H1 (cell line): Measurements from ENCODE around the gene CNRIP1. TPM values are rescaled to one million over a fixed set of nuclear protein-coding genes. Genes with fewer than 3 reads are reported as not detected.

Experiments
- CTCF ChIA-PET: fragments of 300-600 bp; sonication (Branson Sonifier 250); formaldehyde crosslinking; loops from one replicate; lab custom pipeline; 2021; ENCODE audit not compliant: partially characterized antibody; lab: Charles Lee
- POLR2A ChIA-PET: fragments of 300-600 bp; sonication (Branson Sonifier 250); formaldehyde crosslinking; loops from one replicate; lab custom pipeline; 2021; ENCODE audit warnings: inconsistent platforms; ENCODE audit not compliant: partially characterized antibody; lab: Charles Lee
- DNase-seq, 2 experiments: peaks; one replicate each; pipeline versions ENCODE4 v3.0.0 to v3.0.0-alpha.2; 2010 to 2022; ENCODE audit warnings: low spot score in 2 of 2, low read depth in 1 of 2, mixed read lengths in 1 of 2
- FAIRE-seq: peaks from 2 replicates; lab custom pipeline; 2011; peaks lifted over from hg19 to GRCh38; lab: Jason Lieb, UNC
- H2AFZ ChIP-seq: 2 replicates; pipeline ENCODE4 v1.8.1; 2012; ENCODE audit warnings: low read length, inconsistent platforms
- H2AK5ac ChIP-seq: 2 replicates; pipeline ENCODE4 v1.6.1; 2013; ENCODE audit warnings: low read depth, low read length
- H2BK120ac ChIP-seq: replicated peaks from 2 replicates; pipeline ENCODE3; 2013; ENCODE audit warnings: low read depth, low read length, inconsistent platforms
- H2BK12ac ChIP-seq: 2 replicates; pipeline ENCODE4 v1.6.1; 2013; ENCODE audit warnings: low read depth, low read length
- H2BK15ac ChIP-seq: 2 replicates; pipeline ENCODE4 v1.6.1; 2013; ENCODE audit warnings: low read length
- H2BK20ac ChIP-seq: 2 replicates; pipeline ENCODE4 v1.6.1; 2013; ENCODE audit warnings: low read length
- H2BK5ac ChIP-seq: 2 replicates; pipeline ENCODE4 v1.6.1; 2013; ENCODE audit warnings: low read depth, low read length
- H3K14ac ChIP-seq: 2 replicates; pipeline ENCODE4 v1.6.1; 2013; ENCODE audit warnings: inconsistent platforms; ENCODE audit not compliant: insufficient read length
- H3K18ac ChIP-seq: 2 replicates; pipeline ENCODE4 v1.6.1; 2013; ENCODE audit warnings: low read length; ENCODE audit errors: extremely low read depth
- H3K23ac ChIP-seq: 2 replicates; pipeline ENCODE4 v1.6.1; 2013; ENCODE audit warnings: inconsistent platforms; ENCODE audit not compliant: insufficient read length
- H3K23me2 ChIP-seq: 2 replicates; pipeline ENCODE4 v1.6.1; 2013; ENCODE audit warnings: low read depth, low read length
- H3K27ac ChIP-seq: 2 replicates; pipeline ENCODE4 v1.6.1; 2011; ENCODE audit warnings: low read depth, low read length, inconsistent platforms
- H3K27me3 ChIP-seq, 4 experiments: replicated peaks in 1 of 4; 1 replicate in 1 of 4; 2 replicates in 3 of 4; pipeline versions ENCODE4 v1.6.1 to v1.8.1; 2011 to 2013; ENCODE audit warnings: low read length in 3 of 4, mild to moderate bottlenecking in 3 of 4, inconsistent platforms in 2 of 4, mixed read lengths in 2 of 4, moderate library complexity in 1 of 4; ENCODE audit not compliant: control insufficient read depth in 3 of 4, insufficient read depth in 3 of 4; ENCODE audit errors: extremely low read depth in 1 of 4
- H3K36me3 ChIP-seq, 4 experiments: 2 replicates each; pipeline versions ENCODE4 v1.6.1 to v1.8.1; 2011 to 2013; ENCODE audit warnings: mild to moderate bottlenecking in 4 of 4, low read length in 3 of 4, moderate library complexity in 2 of 4, control low read depth in 1 of 4, inconsistent platforms in 1 of 4; ENCODE audit not compliant: insufficient read depth in 4 of 4, control insufficient read depth in 2 of 4
- H3K4ac ChIP-seq: replicated peaks from 2 replicates; pipeline ENCODE3; 2013; ENCODE audit warnings: low read length, low read depth, mixed read lengths, inconsistent platforms; ENCODE audit not compliant: insufficient read length
- H3K4me1 ChIP-seq, 4 experiments: replicated peaks in 1 of 4; 1 replicate in 1 of 4; 2 replicates in 3 of 4; pipeline versions ENCODE4 v1.6.1 to v1.8.1; 2011 to 2013; ENCODE audit warnings: low read length in 3 of 4, inconsistent platforms in 2 of 4, mixed read lengths in 1 of 4; ENCODE audit not compliant: insufficient read depth in 4 of 4, control insufficient read depth in 3 of 4
- H3K4me2 ChIP-seq, 2 experiments: 2 replicates each; pipeline versions ENCODE4 v1.6.1 to v1.8.1; 2011 to 2013; ENCODE audit warnings: low read depth in 2 of 2, low read length in 2 of 2, control low read depth in 1 of 2, inconsistent platforms in 1 of 2, mild to moderate bottlenecking in 1 of 2; ENCODE audit not compliant: insufficient read depth in 1 of 2
- H3K4me3 ChIP-seq, 4 experiments: fragments of 200-600, 300-600 bp in 1 of 4; sonication (generic), shearing (Covaris generic), sonication (Bioruptor Twin) in 1 of 4; 2 replicates each; pipeline versions ENCODE4 v1.5.1 to v1.8.1; 2011 to 2016; ENCODE audit warnings: low read length in 4 of 4, low read depth in 3 of 4, control low read depth in 2 of 4, inconsistent platforms in 2 of 4, mild to moderate bottlenecking in 2 of 4, mixed read lengths in 1 of 4, moderate library complexity in 1 of 4; ENCODE audit not compliant: insufficient read depth in 2 of 4; ENCODE audit errors: extremely low read depth in 1 of 4
- H3K56ac ChIP-seq: replicated peaks from 2 replicates; pipeline ENCODE3; 2013; ENCODE audit warnings: low read depth, mild to moderate bottlenecking, mixed read lengths, low read length, inconsistent platforms; ENCODE audit not compliant: insufficient read length
- H3K79me1 ChIP-seq: 2 replicates; pipeline ENCODE4 v1.6.1; 2013; ENCODE audit warnings: low read depth, low read length, control low read depth
- H3K79me2 ChIP-seq, 2 experiments: 2 replicates each; pipeline versions ENCODE4 v1.6.1 to v1.8.1; 2012 to 2013; ENCODE audit warnings: low read length in 2 of 2, mild to moderate bottlenecking in 2 of 2, inconsistent platforms in 1 of 2; ENCODE audit not compliant: insufficient read depth in 2 of 2, control insufficient read depth in 1 of 2
- H3K9ac ChIP-seq, 4 experiments: replicated peaks in 1 of 4; 1 replicate in 1 of 4; 2 replicates in 3 of 4; pipeline versions ENCODE4 v1.6.1 to v1.8.1; 2011 to 2013; ENCODE audit warnings: low read depth in 3 of 4, low read length in 3 of 4, control low read depth in 2 of 4, mild to moderate bottlenecking in 2 of 4, moderate library complexity in 2 of 4, inconsistent platforms in 1 of 4; ENCODE audit errors: extremely low read depth in 1 of 4
- H3K9me3 ChIP-seq, 2 experiments: 2 replicates each; pipeline versions ENCODE4 v1.6.1 to v1.8.1; 2012 to 2013; ENCODE audit warnings: mild to moderate bottlenecking in 2 of 2, moderate library complexity in 2 of 2, control low read depth in 1 of 2, inconsistent platforms in 1 of 2, low read depth in 1 of 2, low read length in 1 of 2, mixed read lengths in 1 of 2; ENCODE audit not compliant: insufficient read depth in 2 of 2
- H4K20me1 ChIP-seq, 2 experiments: replicated peaks in 1 of 2; 2 replicates each; pipeline versions ENCODE3 to v1.8.1; 2011 to 2013; ENCODE audit warnings: inconsistent platforms in 2 of 2, low read length in 2 of 2, mild to moderate bottlenecking in 1 of 2; ENCODE audit not compliant: insufficient read depth in 2 of 2, control insufficient read depth in 1 of 2
- H4K5ac ChIP-seq: 2 replicates; pipeline ENCODE4 v1.6.1; 2013; ENCODE audit warnings: low read length, low read depth, mixed read lengths, inconsistent platforms; ENCODE audit not compliant: insufficient read length
- H4K8ac ChIP-seq: 2 replicates; pipeline ENCODE4 v1.8.0; 2013; ENCODE audit warnings: mild to moderate bottlenecking, moderate library complexity, low read length, inconsistent platforms; ENCODE audit not compliant: insufficient read depth; ENCODE audit errors: extremely low read depth
- H4K91ac ChIP-seq: replicated peaks from 2 replicates; pipeline ENCODE3; 2013; ENCODE audit warnings: low read length, mixed read lengths, inconsistent platforms; ENCODE audit not compliant: insufficient read length
- ASH2L ChIP-seq: fragments of 200-600, 300-600 bp; sonication (generic); IDR thresholded peaks from one replicate; pipeline ENCODE4 v1.7.1; 2017; ENCODE audit warnings: low read length
- CEBPB ChIP-seq: IDR thresholded peaks from 2 replicates; pipeline ENCODE4 v1.6.1; 2012; ENCODE audit warnings: low read depth, low read length
- CHD2 ChIP-seq: IDR thresholded peaks from 2 replicates; pipeline ENCODE4 v1.6.1; 2012; ENCODE audit warnings: low read length, improper control_type of control experiment
- HDAC2 ChIP-seq, 2 experiments: fragments of 300-600 bp in 1 of 2; sonication (generic) in 1 of 2; IDR thresholded peaks; 2 replicates each; pipeline ENCODE4 v1.6.1; 2011 to 2012; ENCODE audit warnings: low read depth in 2 of 2, low read length in 2 of 2, mild to moderate bottlenecking in 2 of 2, moderate library complexity in 2 of 2, borderline replicate concordance in 1 of 2, inconsistent platforms in 1 of 2
- KDM4A ChIP-seq: IDR thresholded peaks from one replicate; pipeline ENCODE4 v1.7.1; 2012; ENCODE audit warnings: low read depth, mild to moderate bottlenecking, moderate library complexity, low read length, inconsistent platforms; ENCODE audit not compliant: severe bottlenecking
- RAD21 ChIP-seq, 2 experiments: IDR thresholded peaks in 1 of 2; conservative IDR thresholded peaks in 1 of 2; 2 replicates each; pipeline ENCODE4 v1.6.1; 2011; ENCODE audit warnings: low read depth in 2 of 2, low read length in 2 of 2, improper control_type of control experiment in 1 of 2, inconsistent platforms in 1 of 2, mild to moderate bottlenecking in 1 of 2, moderate library complexity in 1 of 2
- RFX5 ChIP-seq: IDR thresholded peaks from 2 replicates; pipeline ENCODE4 v1.6.1; 2011; ENCODE audit warnings: low read depth, low read length, improper control_type of control experiment, borderline replicate concordance
- SAP30 ChIP-seq: fragments of 300-600 bp; sonication (generic); IDR thresholded peaks from 2 replicates; pipeline ENCODE4 v1.7.1; 2012; ENCODE audit warnings: low read length, moderate library complexity, mild to moderate bottlenecking, inconsistent platforms; ENCODE audit not compliant: insufficient read depth, insufficient replicate concordance
- SP2 ChIP-seq: IDR thresholded peaks from 2 replicates; pipeline ENCODE4 v1.6.1; 2012; ENCODE audit warnings: mild to moderate bottlenecking, low read length, inconsistent platforms
- WGBS, 2 experiments: shearing (Covaris generic) in 1 of 2; methylation state at CpG; one replicate each; pipeline versions ENCODE4 v1.1.6 to v1.1.7; 2013 to 2015; ENCODE audit warnings: low lambda C conversion rate in 2 of 2, mixed read lengths in 2 of 2, inconsistent platforms in 1 of 2, low coverage in 1 of 2, missing lambda C conversion rate in 1 of 2; ENCODE audit not compliant: insufficient replicate concordance in 2 of 2, insufficient coverage in 1 of 2, insufficient read length in 1 of 2; ENCODE audit errors: extremely low coverage in 1 of 2, missing lambda C conversion rate in 1 of 2; 5-methylcytosine and 5-hydroxymethylcytosine counted together
- polyA plus RNA-seq, 7 experiments: library from polyadenylated mRNA; depleted of rRNA in 3 of 7; stranded (reverse) in 5 of 7; unstranded in 2 of 7; fragments of >200 nt in 5 of 7; fragments of 200-250 nt in 2 of 7; gene quantifications; 1 replicate in 5 of 7; 2 replicates in 1 of 7; 4 replicates in 1 of 7; pipeline versions ENCODE4 v1.2.1 to v1.2.3, GENCODE V29; 2011 to 2013; ENCODE audit warnings: missing spikeins in 2 of 7, mixed read lengths in 2 of 7
- total RNA-seq: library from RNA; stranded (reverse); fragmentation: NEBNext Ultra II Directional; extraction: Animal tissue kit (Norgen Biotek cat#: 25700); gene quantifications from 2 replicates; pipeline ENCODE4 v1.2.1, GENCODE V29; 2021
- TF ChIP-seq, protein P1 (sequence below), 3 experiments: IDR thresholded peaks; 1 replicate in 2 of 3; 2 replicates in 1 of 3; pipeline versions ENCODE4 v1.5.1 to v1.6.1; 2011; ENCODE audit warnings: low read length in 3 of 3, mild to moderate bottlenecking in 3 of 3, inconsistent platforms in 2 of 3, low read depth in 1 of 3, moderate library complexity in 1 of 3; ENCODE audit not compliant: insufficient read depth in 1 of 3; ENCODE audit errors: control extremely low read depth in 1 of 3

Gene CNRIP1
- total and polyA plus RNA-seq, 2 of the 8 experiments (the other 6 are each of a cell fraction or from before 2014, with no cell fraction given) = 4.6 to 7.0 TPM

DNA sequence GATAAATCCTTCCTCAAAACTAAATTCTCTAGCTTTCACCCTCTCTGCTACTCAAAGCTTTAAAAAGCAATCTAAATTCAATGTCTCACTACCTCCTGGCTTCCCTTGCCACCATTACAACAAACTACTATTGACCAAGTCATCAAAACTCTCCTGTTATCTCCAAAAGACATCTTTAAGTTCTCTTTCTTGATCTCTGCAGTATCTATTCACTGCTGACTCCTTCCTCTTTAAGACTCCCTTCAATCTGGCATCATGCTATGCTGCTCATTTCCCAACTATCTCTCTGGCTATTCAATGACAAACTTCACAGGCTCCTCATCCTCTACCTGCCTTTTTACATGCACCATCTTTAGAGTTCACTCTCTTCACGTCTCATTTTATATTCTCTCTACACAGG is 73.4 kb downstream of the CNRIP1 start:
- no peak overlapping the region for H2BK20ac ChIP-seq
- H3K56ac ChIP-seq = no peak overlapping the region
- no peak overlapping the region for H3K4me3 ChIP-seq
- H3K4me2 ChIP-seq = no peak overlapping the region
- H4K91ac ChIP-seq = no peak overlapping the region
- no peak for FAIRE-seq
- no peak overlapping the region for H2AK5ac ChIP-seq
- H2BK12ac ChIP-seq = no peak overlapping the region
- peaks cover 0 to 4% (median 0%) of the 10 kb centered on the region in 4 experiments; a peak in 2 of 8 replicates for H3K36me3 ChIP-seq
- 68% methylated on average over 1 of the region's 1 CpG; no CpG with 5 or more reads in 1 of the 2 experiments for WGBS, 2 experiments
- no peak overlapping the region for H2AFZ ChIP-seq
- H3K9me3 ChIP-seq = no peaks in the 10 kb centered on the region
- peaks cover 0 to 12% (median 5%) of the 10 kb centered on the region in 4 experiments; a peak in 4 of 7 replicates for H3K4me1 ChIP-seq
- H4K8ac ChIP-seq = no peak overlapping the region
- H2BK120ac ChIP-seq = no peak overlapping the region
- ChIA-PET POLR2A (no interaction called here), CTCF (no interaction called here)
- H3K23me2 ChIP-seq = no peaks in the 10 kb centered on the region
- DNase-seq = no peak
- peaks cover 3% of the 10 kb centered on the region for H3K79me1 ChIP-seq
- H3K79me2 ChIP-seq = peaks cover 60 to 100% of the 10 kb centered on the region in 2 experiments
- no peaks in the 10 kb centered on the region for H3K27me3 ChIP-seq
- no peak overlapping the region for H3K23ac ChIP-seq
- no peak overlapping the region for H3K18ac ChIP-seq
- no peak overlapping the region for H3K14ac ChIP-seq
- H3K27ac ChIP-seq = no peak overlapping the region
- no peak overlapping the region for H3K9ac ChIP-seq
- H2BK5ac ChIP-seq = no peak overlapping the region
- peaks cover 26 to 39% of the 10 kb centered on the region in 2 experiments for H4K20me1 ChIP-seq
- H2BK15ac ChIP-seq = no peak overlapping the region
- H3K4ac ChIP-seq = no peak overlapping the region
- no peak overlapping the region for H4K5ac ChIP-seq
- TF ChIP-seq KDM4A = no peak
- TF ChIP-seq ASH2L = no peak
- TF ChIP-seq RFX5 = no peak
- TF ChIP-seq, protein P1, sequence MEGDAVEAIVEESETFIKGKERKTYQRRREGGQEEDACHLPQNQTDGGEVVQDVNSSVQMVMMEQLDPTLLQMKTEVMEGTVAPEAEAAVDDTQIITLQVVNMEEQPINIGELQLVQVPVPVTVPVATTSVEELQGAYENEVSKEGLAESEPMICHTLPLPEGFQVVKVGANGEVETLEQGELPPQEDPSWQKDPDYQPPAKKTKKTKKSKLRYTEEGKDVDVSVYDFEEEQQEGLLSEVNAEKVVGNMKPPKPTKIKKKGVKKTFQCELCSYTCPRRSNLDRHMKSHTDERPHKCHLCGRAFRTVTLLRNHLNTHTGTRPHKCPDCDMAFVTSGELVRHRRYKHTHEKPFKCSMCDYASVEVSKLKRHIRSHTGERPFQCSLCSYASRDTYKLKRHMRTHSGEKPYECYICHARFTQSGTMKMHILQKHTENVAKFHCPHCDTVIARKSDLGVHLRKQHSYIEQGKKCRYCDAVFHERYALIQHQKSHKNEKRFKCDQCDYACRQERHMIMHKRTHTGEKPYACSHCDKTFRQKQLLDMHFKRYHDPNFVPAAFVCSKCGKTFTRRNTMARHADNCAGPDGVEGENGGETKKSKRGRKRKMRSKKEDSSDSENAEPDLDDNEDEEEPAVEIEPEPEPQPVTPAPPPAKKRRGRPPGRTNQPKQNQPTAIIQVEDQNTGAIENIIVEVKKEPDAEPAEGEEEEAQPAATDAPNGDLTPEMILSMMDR (IDR thresholded peaks at IDR 0.05; ENCODE audit: control extremely low read depth in 1 of 3, insufficient read depth in 1 of 3, low read depth in 1 of 3, low read length in 3 of 3) = no peak
- TF ChIP-seq CHD2 = no peak
- TF ChIP-seq CEBPB = no peak
- no peak for TF ChIP-seq HDAC2 (IDR thresholded peaks at IDR 0.05; ENCODE audit: borderline replicate concordance in 1 of 2, low read depth in 2 of 2, low read length in 2 of 2)
- no peak for TF ChIP-seq SP2
- no peak for TF ChIP-seq SAP30
- no peak for TF ChIP-seq RAD21 (IDR thresholded peaks at IDR 0.05 in 1 of 2, conservative IDR thresholded peaks at IDR 0.05 in 1 of 2; ENCODE audit: low read depth in 2 of 2, low read length in 2 of 2)
